ENCODE measurements around the gene NAA38.
A peak's percentile ranks its signal among the peaks of the same experiment; 100 is the strongest.

NAA38 gene

GRCh38 chr17:7839876-7840261, 17.5 kb downstream of the NAA38 start:
- no peak for DNase-seq

- no peak for DNase-seq
Observed at GRCh38 chr17:7839190-7839875, 18.0 kb downstream of the NAA38 start.

GRCh38 chr17:7838090-7839075, 19.0 kb downstream of the NAA38 start:
- no peak for DNase-seq

- no peak for DNase-seq
Observed at GRCh38 chr17:7837408-7838088, 19.8 kb downstream of the NAA38 start.

GRCh38 chr17:7836596-7837407, 20.6 kb downstream of the NAA38 start:
- DNase-seq = peak; percentile 61

- DNase-seq = peak; percentile 57
Observed at GRCh38 chr17:7835814-7836595, 21.4 kb downstream of the NAA38 start.

GRCh38 chr17:7834957-7835813, 22.2 kb downstream of the NAA38 start:
- DNase-seq = peak; percentile 89

GRCh38 chr17:7834542-7834956, 22.8 kb downstream of the NAA38 start:
- peak; percentile 66 for DNase-seq

- DNase-seq = peak; percentile 84
Observed at GRCh38 chr17:7833795-7834541, 23.4 kb downstream of the NAA38 start, which contains the start of gene KDM6B. KDM6B (plus strand) TSS chr17:7834217; CDS start chr17:7845555, 11,338 bp downstream.

GRCh38 chr17:7833011-7833794, 24.2 kb downstream of the NAA38 start:
- no peak for DNase-seq

GRCh38 chr17:7832431-7832830, 24.9 kb downstream of the NAA38 start:
- no peak for DNase-seq

- DNase-seq = no peak
Observed at GRCh38 chr17:7831233-7831632, 26.1 kb downstream of the NAA38 start.

GRCh38 chr17:7830616-7831015, 26.7 kb downstream of the NAA38 start:
- no peak for DNase-seq

GRCh38 chr17:7825206-7825990, 32.0 kb downstream of the NAA38 start:
- no peak for DNase-seq

GRCh38 chr17:7824021-7824924, 33.1 kb downstream of the NAA38 start:
- no peak for DNase-seq

- DNase-seq = no peak
Observed at GRCh38 chr17:7823581-7824001, 33.8 kb downstream of the NAA38 start.

GRCh38 chr17:7822126-7822525, 35.2 kb downstream of the NAA38 start:
- no peak for DNase-seq

All from T-helper 9 cell (primary cell).